HCT116 (cell line): ENCODE data around the gene NEU4.

ENCODE experiments used
- ATF3 ChIP-seq: IDR thresholded peaks from 2 replicates; pipeline ENCODE4 v1.6.1; 2012
- CTCF ChIP-seq, 3 experiments: fragments of 200-600 bp in 1 of 3; sonication (generic) in 1 of 3; IDR thresholded peaks in 2 of 3; conservative IDR thresholded peaks in 1 of 3; 2 replicates each; pipeline ENCODE4 v1.5.1; 2012 to 2017; ENCODE audit warnings: low read depth in 2 of 3, low read length in 2 of 3, antibody characterized with exemption in 1 of 3, borderline replicate concordance in 1 of 3, control low read depth in 1 of 3, mild to moderate bottlenecking in 1 of 3, mixed read lengths in 1 of 3, mixed run types in 1 of 3, moderate library complexity in 1 of 3; ENCODE audit not compliant: insufficient read depth in 1 of 3
- JUND ChIP-seq: IDR thresholded peaks from 2 replicates; pipeline ENCODE4 v1.6.1; 2012
- POLR2A ChIP-seq: IDR thresholded peaks from 2 replicates; pipeline ENCODE4 v1.7.0; 2011; ENCODE audit warnings: borderline replicate concordance; ENCODE audit not compliant: insufficient read depth, insufficient read length; ENCODE audit errors: extremely low read depth
- POLR2AphosphoS5 ChIP-seq: IDR thresholded peaks from 2 replicates; pipeline ENCODE4 v1.6.1; 2011; ENCODE audit warnings: mild to moderate bottlenecking, low read depth, low read length, moderate library complexity
- RAD21 ChIP-seq: IDR thresholded peaks from 2 replicates; pipeline ENCODE4 v1.6.1; 2012; ENCODE audit warnings: low read depth, mild to moderate bottlenecking

- no peak for TF ChIP-seq CTCF (IDR thresholded peaks at IDR 0.05 in 2 of 3, conservative IDR thresholded peaks at IDR 0.05 in 1 of 3; ENCODE audit: borderline replicate concordance in 1 of 3, insufficient read depth in 1 of 3, low read depth in 2 of 3, low read length in 2 of 3)
- TF ChIP-seq RAD21 = no peak
- TF ChIP-seq POLR2AphosphoS5 = no peak
- TF ChIP-seq POLR2A = no peak
- TF ChIP-seq JUND = no peak
- TF ChIP-seq ATF3 = no peak
Measured at GRCh38 chr2:241796209-241796608, 12.8 kb upstream of the NEU4 start.
